GM12878 (cell line): ENCODE results near the gene KCNIP2. TPM values are rescaled to one million over a fixed set of nuclear protein-coding genes. Genes with fewer than 3 reads are reported as not detected.

ENCODE experiments used
- ASH2L ChIP-seq: fragments of 300-600, 200-600 bp; sonication (generic); IDR thresholded peaks from 2 replicates; pipeline ENCODE4 v1.6.1; 2017; ENCODE audit warnings: low read depth, mild to moderate bottlenecking, borderline replicate concordance
- BCLAF1 ChIP-seq: fragments of 450-650 bp; IDR thresholded peaks from 2 replicates; pipeline ENCODE4 v1.6.1; 2017; ENCODE audit warnings: antibody characterized with exemption, mild to moderate bottlenecking, moderate library complexity
- CBFB ChIP-seq: IDR thresholded peaks from 2 replicates; pipeline ENCODE4 v1.6.1; 2016; ENCODE audit warnings: antibody characterized with exemption, low read depth
- CBX3 ChIP-seq: fragments of 200-600 bp; sonication (generic); IDR thresholded peaks from 2 replicates; pipeline ENCODE4 v1.6.1; 2016; ENCODE audit warnings: low read depth, borderline replicate concordance
- CBX5 ChIP-seq: sonication (generic); IDR thresholded peaks from 2 replicates; pipeline ENCODE4 v1.6.1; 2016; ENCODE audit warnings: low read depth, moderate library complexity, mild to moderate bottlenecking, inconsistent platforms
- GATAD2B ChIP-seq: fragments of 450-650 bp; conservative IDR thresholded peaks from 2 replicates; pipeline ENCODE4 v1.6.1; 2017; ENCODE audit warnings: low read depth, mild to moderate bottlenecking, moderate library complexity
- HDGF ChIP-seq: fragments of 450-650 bp; IDR thresholded peaks from 2 replicates; pipeline ENCODE4 v1.6.1; 2016; ENCODE audit warnings: antibody characterized with exemption
- NFYB ChIP-seq: IDR thresholded peaks from 2 replicates; pipeline ENCODE4 v1.6.1; 2011; ENCODE audit warnings: low read depth, mild to moderate bottlenecking, low read length, improper control_type of control experiment, moderate library complexity; ENCODE audit not compliant: insufficient read depth
- NR2C1 ChIP-seq: fragments of 450-650 bp; IDR thresholded peaks from 2 replicates; pipeline ENCODE4 v1.6.1; 2017; ENCODE audit warnings: antibody characterized with exemption, mild to moderate bottlenecking, moderate library complexity
- NR2F1 ChIP-seq: fragments of 450-650 bp; conservative IDR thresholded peaks from 2 replicates; pipeline ENCODE4 v1.6.1; 2017; ENCODE audit warnings: mild to moderate bottlenecking
- PBX3 ChIP-seq: IDR thresholded peaks from 2 replicates; pipeline ENCODE4 v1.6.1; 2011; ENCODE audit warnings: mild to moderate bottlenecking, low read depth, low read length, moderate library complexity; ENCODE audit not compliant: insufficient replicate concordance
- RB1 ChIP-seq: fragments of 450-650 bp; formaldehyde crosslinking; IDR thresholded peaks from 2 replicates; pipeline ENCODE4 v1.6.1; 2017; ENCODE audit warnings: mild to moderate bottlenecking, borderline replicate concordance
- RUNX3 ChIP-seq: IDR thresholded peaks from 2 replicates; pipeline ENCODE4 v1.6.1; 2012; ENCODE audit warnings: low read length, inconsistent platforms
- SMC3 ChIP-seq: IDR thresholded peaks from 2 replicates; pipeline ENCODE4 v1.6.1; 2011; ENCODE audit warnings: low read length, improper control_type of control experiment, borderline replicate concordance
- SUPT20H ChIP-seq: IDR thresholded peaks from 2 replicates; pipeline ENCODE4 v1.6.1; 2011; ENCODE audit warnings: low read depth, mild to moderate bottlenecking, low read length, moderate library complexity, borderline replicate concordance; ENCODE audit not compliant: control insufficient read depth
- TCF12 ChIP-seq: IDR thresholded peaks from 2 replicates; pipeline ENCODE4 v1.6.1; 2011; ENCODE audit warnings: low read depth, mild to moderate bottlenecking, low read length
- YY1 ChIP-seq: IDR thresholded peaks from 2 replicates; pipeline ENCODE4 v1.6.1; 2011; ENCODE audit warnings: low read depth, mild to moderate bottlenecking, low read length
- ZNF384 ChIP-seq: IDR thresholded peaks from 2 replicates; pipeline ENCODE4 v1.6.1; 2012; ENCODE audit warnings: low read depth, mild to moderate bottlenecking, low read length, improper control_type of control experiment, borderline replicate concordance
- polyA plus RNA-seq, 11 experiments: library from polyadenylated mRNA; depleted of rRNA in 4 of 11; unstranded in 6 of 11; stranded (reverse) in 5 of 11; fragments of >200 nt; fragmentation: Nextera tagmentation in 4 of 11; fragmentation: Illumina TruSeq in 1 of 11; extraction: Ambion mirVana in 4 of 11; extraction: Trizol in 1 of 11; gene quantifications; 1 replicate in 1 of 11; 2 replicates in 10 of 11; pipeline versions ENCODE4 v1.2.1 to v1.2.3, GENCODE V29; 2011 to 2016; ENCODE audit warnings: inconsistent platforms in 2 of 11, missing spikeins in 2 of 11, low read depth in 1 of 11
- total RNA-seq, 4 experiments: library from RNA; depleted of rRNA in 3 of 4; stranded (reverse); fragments of >200 nt in 3 of 4; fragmentation: Illumina TruSeq in 1 of 4; extraction: Trizol in 1 of 4; gene quantifications; 2 replicates each; pipeline versions ENCODE4 v1.2.1 to v1.2.3, GENCODE V29; 2013 to 2021

KCNIP2 gene
- total and polyA plus RNA-seq, 10 of the 15 experiments (the other 5 are each of a cell fraction or from before 2014, with no cell fraction given): 0.46 to 4.3 (median 1.7) TPM

- TF ChIP-seq PBX3 (no peak), HDGF (peak; percentile 72; the same call in 1 of the 2 replicates), SUPT20H (no peak), RUNX3 (peak; percentile 19; the same call in 1 of the 2 replicates), BCLAF1 (no peak), YY1 (peak; percentile 73), ASH2L (no peak), CBX3 (no peak), CBX5 (no peak), GATAD2B (no peak), NR2F1 (no peak), ZNF384 (no peak), NR2C1 (no peak), CBFB (no peak), RB1 (peak; percentile 57; the same call in 1 of the 2 replicates), SMC3 (peak; percentile 92), NFYB (no peak), TCF12 (no peak)
Observed at GRCh38 chr10:101780818-101781654, 62.6 kb downstream of the KCNIP2 start (continued).
